PC-3 (cell line): Measurements from ENCODE around the gene IFNLR1. TPM values are rescaled to one million over a fixed set of nuclear protein-coding genes. Genes with fewer than 3 reads are reported as not detected.

Source experiments
- ATAC-seq: fragments of 200-7000 bp; cut with Tn5 transposase; 2 replicates; pipeline ENCODE4 v1.9.1; 2020; ENCODE audit warnings: mild to moderate bottlenecking, moderate library complexity
- BruUV-seq: library from RNA; stranded (reverse); fragments of 400-500 nt; replicated peaks from 2 replicates; lab custom pipeline; 2021; lab: Mats Ljungman, UMichigan
- CTCF ChIA-PET: fragments of 300-600 bp; sonication (Branson Sonifier 250); formaldehyde crosslinking; loops from one replicate; lab custom pipeline; 2022; ENCODE audit warnings: antibody characterized with exemption; lab: Charles Lee
- POLR2A ChIA-PET: fragments of 300-600 bp; sonication (Branson Sonifier 250); formaldehyde crosslinking; loops from one replicate; lab custom pipeline; 2022; ENCODE audit warnings: antibody characterized with exemption; ENCODE audit not compliant: unreplicated experiment; lab: Charles Lee
- DNase-seq: peaks from one replicate; pipeline ENCODE4 v3.0.0-alpha.2; 2015
- H2AFZ ChIP-seq: fragments of 300-600 bp; sonication (generic); 2 replicates; pipeline ENCODE4 v1.6.0; 2016; ENCODE audit warnings: antibody characterized with exemption, low read length
- H3F3A ChIP-seq: fragments of 300-600 bp; sonication (generic); one replicate; pipeline ENCODE4 v1.6.0; 2017; ENCODE audit warnings: antibody characterized with exemption, low read length, control low read depth, mild to moderate bottlenecking; ENCODE audit not compliant: unreplicated experiment
- H3K27ac ChIP-seq: fragments of 300-600 bp; sonication (generic); 2 replicates; pipeline ENCODE4 v1.5.1; 2016; ENCODE audit warnings: mild to moderate bottlenecking, low read length
- H3K27me3 ChIP-seq: fragments of 300-600 bp; sonication (generic); 2 replicates; pipeline ENCODE4 v1.6.1; 2016; ENCODE audit warnings: low read length, mixed read lengths
- H3K36me3 ChIP-seq: fragments of 300-600 bp; sonication (generic); 2 replicates; pipeline ENCODE4 v1.6.1; 2016; ENCODE audit warnings: low read depth, mixed run types, low read length, mixed read lengths
- H3K4me1 ChIP-seq: fragments of 300-600 bp; sonication (generic); 2 replicates; pipeline ENCODE4 v1.5.1; 2016; ENCODE audit warnings: low read length; ENCODE audit not compliant: insufficient read depth
- H3K4me2 ChIP-seq: fragments of 300-600 bp; sonication (generic); 2 replicates; pipeline ENCODE4 v1.6.0; 2016; ENCODE audit warnings: low read length
- H3K4me3 ChIP-seq: fragments of 300-600 bp; sonication (generic); 2 replicates; pipeline ENCODE4 v1.5.1; 2016; ENCODE audit warnings: mild to moderate bottlenecking, low read length, mixed read lengths
- H3K79me2 ChIP-seq: fragments of 300-600 bp; sonication (generic); 2 replicates; pipeline ENCODE4 v1.6.1; 2017; ENCODE audit warnings: low read length, mixed read lengths
- H3K9ac ChIP-seq: fragments of 300-600 bp; sonication (generic); 2 replicates; pipeline ENCODE4 v1.6.0; 2016; ENCODE audit warnings: mild to moderate bottlenecking, low read length
- H3K9me2 ChIP-seq: fragments of 300-600 bp; sonication (generic); replicated peaks from 2 replicates; pipeline ENCODE4 v1.6.1; 2016; ENCODE audit warnings: mixed run types, low read length, mixed read lengths
- H3K9me3 ChIP-seq: fragments of 300-600 bp; sonication (generic); 2 replicates; pipeline ENCODE4 v1.6.1; 2016; ENCODE audit warnings: low read length, mixed read lengths
- H4K20me1 ChIP-seq: fragments of 300-600 bp; sonication (generic); 2 replicates; pipeline ENCODE4 v1.6.1; 2016; ENCODE audit warnings: low read length, mixed read lengths
- CTCF ChIP-seq: fragments of 300-600 bp; sonication (generic); conservative IDR thresholded peaks from 2 replicates; pipeline ENCODE4 v1.5.1; 2017; ENCODE audit warnings: antibody characterized with exemption, low read depth, mild to moderate bottlenecking, low read length
- EZH2 ChIP-seq: fragments of 300-600 bp; sonication (generic); IDR thresholded peaks from one replicate; pipeline ENCODE4 v1.6.1; 2017; ENCODE audit warnings: antibody characterized with exemption, mild to moderate bottlenecking, low read length; ENCODE audit not compliant: unreplicated experiment
- EZH2phosphoT487 ChIP-seq: fragments of 300-600 bp; sonication (generic); IDR thresholded peaks from 2 replicates; pipeline ENCODE4 v1.6.1; 2018; ENCODE audit warnings: mild to moderate bottlenecking, antibody characterized with exemption, low read length, borderline replicate concordance
- intact Hi-C: fragments of 100-400 bp; cut with micrococcal nuclease; formaldehyde crosslinking; loops from 2 replicates; pipeline ENCODE4 v1.9.0; 2023
- total RNA-seq: library from RNA; depleted of rRNA; stranded (reverse); fragments of >200 nt; gene quantifications from 2 replicates; pipeline ENCODE4 v1.2.3, GENCODE V29; 2014

IFNLR1 gene
- total RNA-seq, 1 experiment from 2014 or later: 9.5 TPM

- CTCF ChIA-PET: no interaction called here
- H3K27ac ChIP-seq: no peak overlapping the region
- H3K27me3 ChIP-seq: no peaks in the 10 kb centered on the region
- no peak overlapping the region for H3K9ac ChIP-seq
- H3K9me2 ChIP-seq: no peaks in the 10 kb centered on the region
- no peaks in the 10 kb centered on the region for H3K79me2 ChIP-seq
- H2AFZ ChIP-seq: no peak overlapping the region
- no peak overlapping the region for H3K4me3 ChIP-seq
- BruUV-seq: no TSS peak
- intact Hi-C loops: no loop called here
- no peak overlapping the region for H3K4me2 ChIP-seq
- H3F3A ChIP-seq: no peaks in the 10 kb centered on the region
- H4K20me1 ChIP-seq: no peaks in the 10 kb centered on the region
- POLR2A ChIA-PET: no interaction called here
- DNase-seq (no peak), ATAC-seq (no peak)
- no peaks in the 10 kb centered on the region for H3K9me3 ChIP-seq
- H3K36me3 ChIP-seq: no peaks in the 10 kb centered on the region
- peaks cover 8% of the 10 kb centered on the region; the same call in 1 of the 2 replicates for H3K4me1 ChIP-seq
- TF ChIP-seq EZH2 (no peak), EZH2phosphoT487 (no peak), CTCF (no peak)
These were observed 14.5 kb downstream of the IFNLR1 start for GRCh38 chr1:24172598-24172997.

GRCh38 chr1:24169286-24169685 is 17.8 kb downstream of the IFNLR1 start:
- TF ChIP-seq CTCF: no peak
- no peak for TF ChIP-seq EZH2phosphoT487
- TF ChIP-seq EZH2: no peak
- Histone ChIP-seq H3F3A (no peaks in the 10 kb centered on the region), H3K9ac (no peak overlapping the region), H3K4me2 (no peak overlapping the region), H3K9me2 (no peaks in the 10 kb centered on the region), H3K79me2 (no peaks in the 10 kb centered on the region), H4K20me1 (no peaks in the 10 kb centered on the region), H3K27ac (no peak overlapping the region), H3K9me3 (no peaks in the 10 kb centered on the region), H3K27me3 (no peaks in the 10 kb centered on the region), H3K4me3 (no peak overlapping the region), H3K4me1 (no peaks in the 10 kb centered on the region), H2AFZ (no peak overlapping the region), H3K36me3 (peaks cover 5% of the 10 kb centered on the region; the same call in 1 of the 2 replicates)
- ChIA-PET CTCF (no interaction called here), POLR2A (no interaction called here)
- BruUV-seq: no TSS peak
- ATAC-seq (no peak), DNase-seq (no peak)
- intact Hi-C loops: no loop called here

GRCh38 chr1:24168245-24168644 is 18.8 kb downstream of the IFNLR1 start:
- Histone ChIP-seq H4K20me1 (no peaks in the 10 kb centered on the region), H2AFZ (no peak overlapping the region), H3K27me3 (no peaks in the 10 kb centered on the region), H3F3A (no peaks in the 10 kb centered on the region), H3K27ac (no peak overlapping the region), H3K9me3 (no peaks in the 10 kb centered on the region), H3K4me3 (no peak overlapping the region), H3K4me2 (no peak overlapping the region), H3K36me3 (peaks cover 5% of the 10 kb centered on the region; the same call in 1 of the 2 replicates), H3K4me1 (no peaks in the 10 kb centered on the region), H3K79me2 (no peaks in the 10 kb centered on the region), H3K9me2 (no peaks in the 10 kb centered on the region), H3K9ac (no peak overlapping the region)
- intact Hi-C loops: no loop called here
- no peak for TF ChIP-seq EZH2
- no peak for TF ChIP-seq EZH2phosphoT487
- TF ChIP-seq CTCF: no peak
- ATAC-seq: no peak
- no peak for DNase-seq
- POLR2A ChIA-PET: interaction anchor here (0.6 kb wide), 1 partner anchor 1144 kb away, joined by 3 read pairs; no protein-coding TSS in a partner anchor
- CTCF ChIA-PET: interaction anchor here (0.7 kb wide), 1 partner anchor 223 kb away, joined by 4 read pairs; no protein-coding TSS in a partner anchor
- BruUV-seq: no TSS peak
